ENCODE results near the gene CROCC. TPM values are rescaled to one million over a fixed set of nuclear protein-coding genes. Genes with fewer than 3 reads are reported as not detected.

The CROCC gene
- polyA plus RNA-seq, 1 of the 3 experiments (the other 2 are of a cell fraction) = 39.1 TPM

- TF ChIP-seq, protein P1, sequence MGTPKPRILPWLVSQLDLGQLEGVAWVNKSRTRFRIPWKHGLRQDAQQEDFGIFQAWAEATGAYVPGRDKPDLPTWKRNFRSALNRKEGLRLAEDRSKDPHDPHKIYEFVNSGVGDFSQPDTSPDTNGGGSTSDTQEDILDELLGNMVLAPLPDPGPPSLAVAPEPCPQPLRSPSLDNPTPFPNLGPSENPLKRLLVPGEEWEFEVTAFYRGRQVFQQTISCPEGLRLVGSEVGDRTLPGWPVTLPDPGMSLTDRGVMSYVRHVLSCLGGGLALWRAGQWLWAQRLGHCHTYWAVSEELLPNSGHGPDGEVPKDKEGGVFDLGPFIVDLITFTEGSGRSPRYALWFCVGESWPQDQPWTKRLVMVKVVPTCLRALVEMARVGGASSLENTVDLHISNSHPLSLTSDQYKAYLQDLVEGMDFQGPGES (IDR thresholded peaks at IDR 0.05; ENCODE audit: low read depth, low read length) = no peak
- TF ChIP-seq TCF12 (IDR thresholded peaks at IDR 0.05) (peak; percentile 82), FOXM1 (IDR thresholded peaks at IDR 0.05; ENCODE audit: low read depth) (no peak)
Measured at GRCh38 chr1:16903054-16903453, 18.7 kb upstream of the CROCC start (continued).

- no peaks in the 10 kb centered on the region for H3K9me3 ChIP-seq
- peak overlapping the region; percentile 94 for H3K9ac ChIP-seq
- H3K4me3 ChIP-seq (ENCODE audit: low read depth in 2 of 2, low read length in 1 of 2) = peak overlapping the region; percentile 59 to 65
- H2AFZ ChIP-seq (ENCODE audit: low read depth) = peak overlapping the region; percentile 87
- H3K9me2 ChIP-seq = no peaks in the 10 kb centered on the region
- H3F3A ChIP-seq (replicated peaks; ENCODE audit: insufficient read depth) = peaks cover 51% of the 10 kb centered on the region
- CTCF ChIA-PET = interaction anchor here (0.9 to 2.3 kb wide), 2 partner anchors 57 to 196 kb away, joined by 4 to 19 read pairs; no protein-coding TSS in a partner anchor
- peak overlapping the region; percentile 85 for H3K4me2 ChIP-seq
- no peaks in the 10 kb centered on the region for H3K27me3 ChIP-seq (ENCODE audit: insufficient read depth)
- POLR2A ChIA-PET = interaction anchor here (0.6 to 1.1 kb wide), 3 partner anchors 24 to 57 kb away, joined by 3 to 4 read pairs (median 4); no protein-coding TSS in a partner anchor
- peaks cover 14 to 19% of the 10 kb centered on the region in 2 experiments for H3K4me1 ChIP-seq (ENCODE audit: control insufficient read depth in 1 of 2, insufficient read depth in 2 of 2, low read depth in 1 of 2, low read length in 1 of 2)
- H3K79me2 ChIP-seq (ENCODE audit: insufficient read depth) = no peaks in the 10 kb centered on the region
- TF ChIP-seq USF2 (IDR thresholded peaks at IDR 0.05; ENCODE audit: borderline replicate concordance, low read depth, low read length) = no peak
- 0 out of 2 replicates have a peak, but pooled peaks have one; percentile 5 for TF ChIP-seq YY1 (IDR thresholded peaks at IDR 0.05; ENCODE audit: low read depth)
- TF ChIP-seq PBX3 (IDR thresholded peaks at IDR 0.05) = no peak
- no peaks in the 10 kb centered on the region for H3K36me3 ChIP-seq (replicated peaks in 1 of 2; ENCODE audit: control insufficient read depth in 1 of 2, insufficient read depth in 2 of 2, low read length in 1 of 2)
- no peaks in the 10 kb centered on the region; the same call in 1 of the 2 replicates for H4K20me1 ChIP-seq (ENCODE audit: insufficient read depth)
- H3K27ac ChIP-seq (ENCODE audit: low read depth in 2 of 2, low read length in 1 of 2) = peak overlapping the region; percentile 99 to 100
- no peak for DNase-seq
Measured at GRCh38 chr1:16903458-16903796, 18.3 kb upstream of the CROCC start.

DNA sequence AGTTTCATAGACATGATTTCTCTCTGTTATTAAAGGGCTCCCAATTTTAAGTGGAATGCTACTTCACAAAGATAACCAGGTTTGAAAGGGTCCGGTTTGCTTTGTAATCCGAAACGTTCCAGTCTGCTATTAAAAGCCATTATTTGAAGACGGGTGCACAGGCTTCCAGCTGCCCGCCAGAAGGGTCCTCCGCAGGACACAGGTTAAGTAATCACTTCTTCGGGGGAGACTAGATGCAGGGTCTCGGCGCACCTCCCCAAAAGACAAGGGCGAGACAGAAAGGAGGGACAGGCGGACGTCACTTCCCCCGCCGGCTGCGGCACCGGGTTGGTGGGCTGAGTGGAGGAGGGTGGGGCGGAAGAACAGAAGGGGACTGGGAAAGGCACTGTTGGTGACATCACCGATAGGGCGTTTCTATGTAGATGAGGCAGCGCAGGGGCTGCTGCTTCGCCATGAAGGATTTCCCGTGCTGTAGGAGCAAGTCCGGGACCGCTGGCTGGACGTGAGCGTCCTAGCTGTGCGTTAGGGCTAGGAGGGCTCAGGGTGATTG lies 17.1 kb upstream of the CROCC start:
- no peaks in the 10 kb centered on the region for H3K9me2 ChIP-seq
- peak overlapping the region; percentile 87 for H2AFZ ChIP-seq (ENCODE audit: low read depth)
- peak overlapping the region; percentile 99 to 100 for H3K27ac ChIP-seq (ENCODE audit: low read depth in 2 of 2, low read length in 1 of 2)
- peak overlapping the region; percentile 59 to 65 for H3K4me3 ChIP-seq (ENCODE audit: low read depth in 2 of 2, low read length in 1 of 2)
- H3K27me3 ChIP-seq (ENCODE audit: insufficient read depth) = no peaks in the 10 kb centered on the region
- DNase-seq = peak; percentile 94
- no peaks in the 10 kb centered on the region for H3K79me2 ChIP-seq (ENCODE audit: insufficient read depth)
- H3K4me2 ChIP-seq = peak overlapping the region; percentile 85
- H3K36me3 ChIP-seq (replicated peaks in 1 of 2; ENCODE audit: control insufficient read depth in 1 of 2, insufficient read depth in 2 of 2, low read length in 1 of 2) = no peaks in the 10 kb centered on the region
- ChIA-PET POLR2A (interaction anchor here (0.7 to 2.8 kb wide), 20 partner anchors 8 to 391 kb away, joined by 3 to 20 read pairs (median 6); partner anchors contain the start of genes CROCC, NBPF1 and RNU1-2), CTCF (interaction anchor here (0.6 to 2.3 kb wide), 5 partner anchors 56 to 988 kb away, joined by 3 to 19 read pairs (median 3); no protein-coding TSS in a partner anchor)
- H4K20me1 ChIP-seq (ENCODE audit: insufficient read depth) = no peaks in the 10 kb centered on the region; the same call in 1 of the 2 replicates
- H3K9me3 ChIP-seq = no peaks in the 10 kb centered on the region
- peak overlapping the region; percentile 94 for H3K9ac ChIP-seq
- peaks cover 14 to 19% of the 10 kb centered on the region in 2 experiments for H3K4me1 ChIP-seq (ENCODE audit: control insufficient read depth in 1 of 2, insufficient read depth in 2 of 2, low read depth in 1 of 2, low read length in 1 of 2)
- H3F3A ChIP-seq (replicated peaks; ENCODE audit: insufficient read depth) = peaks cover 46% of the 10 kb centered on the region
- TF ChIP-seq, protein P1 (IDR thresholded peaks at IDR 0.05; ENCODE audit: low read depth, low read length) = peak; percentile 22; the same call in 1 of the 2 replicates
- TF ChIP-seq, protein P2, sequence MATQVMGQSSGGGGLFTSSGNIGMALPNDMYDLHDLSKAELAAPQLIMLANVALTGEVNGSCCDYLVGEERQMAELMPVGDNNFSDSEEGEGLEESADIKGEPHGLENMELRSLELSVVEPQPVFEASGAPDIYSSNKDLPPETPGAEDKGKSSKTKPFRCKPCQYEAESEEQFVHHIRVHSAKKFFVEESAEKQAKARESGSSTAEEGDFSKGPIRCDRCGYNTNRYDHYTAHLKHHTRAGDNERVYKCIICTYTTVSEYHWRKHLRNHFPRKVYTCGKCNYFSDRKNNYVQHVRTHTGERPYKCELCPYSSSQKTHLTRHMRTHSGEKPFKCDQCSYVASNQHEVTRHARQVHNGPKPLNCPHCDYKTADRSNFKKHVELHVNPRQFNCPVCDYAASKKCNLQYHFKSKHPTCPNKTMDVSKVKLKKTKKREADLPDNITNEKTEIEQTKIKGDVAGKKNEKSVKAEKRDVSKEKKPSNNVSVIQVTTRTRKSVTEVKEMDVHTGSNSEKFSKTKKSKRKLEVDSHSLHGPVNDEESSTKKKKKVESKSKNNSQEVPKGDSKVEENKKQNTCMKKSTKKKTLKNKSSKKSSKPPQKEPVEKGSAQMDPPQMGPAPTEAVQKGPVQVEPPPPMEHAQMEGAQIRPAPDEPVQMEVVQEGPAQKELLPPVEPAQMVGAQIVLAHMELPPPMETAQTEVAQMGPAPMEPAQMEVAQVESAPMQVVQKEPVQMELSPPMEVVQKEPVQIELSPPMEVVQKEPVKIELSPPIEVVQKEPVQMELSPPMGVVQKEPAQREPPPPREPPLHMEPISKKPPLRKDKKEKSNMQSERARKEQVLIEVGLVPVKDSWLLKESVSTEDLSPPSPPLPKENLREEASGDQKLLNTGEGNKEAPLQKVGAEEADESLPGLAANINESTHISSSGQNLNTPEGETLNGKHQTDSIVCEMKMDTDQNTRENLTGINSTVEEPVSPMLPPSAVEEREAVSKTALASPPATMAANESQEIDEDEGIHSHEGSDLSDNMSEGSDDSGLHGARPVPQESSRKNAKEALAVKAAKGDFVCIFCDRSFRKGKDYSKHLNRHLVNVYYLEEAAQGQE (IDR thresholded peaks at IDR 0.05; ENCODE audit: low read depth, low read length) = no peak
- TF ChIP-seq GABPA (IDR thresholded peaks at IDR 0.05; ENCODE audit: low read depth) = peak; percentile 85
- peak; percentile 69; the same call in 1 of the 2 replicates for TF ChIP-seq FOXJ3 (CRISPR knock-in tag; IDR thresholded peaks at IDR 0.05)
- no peak for TF ChIP-seq JUND (IDR thresholded peaks at IDR 0.05)
- peak; percentile 27; the same call in 1 of the 2 replicates for TF ChIP-seq POLR2AphosphoS5 (IDR thresholded peaks at IDR 0.05; ENCODE audit: low read depth, low read length)
- TF ChIP-seq RFX5 (IDR thresholded peaks at IDR 0.05; ENCODE audit: low read length) = peak; percentile 65; the same call in 1 of the 2 replicates
- TF ChIP-seq FOSL2 (IDR thresholded peaks at IDR 0.05; ENCODE audit: borderline replicate concordance, low read depth) = 0 out of 2 replicates have a peak, but pooled peaks have one; percentile 12
- TF ChIP-seq RCOR1 (IDR thresholded peaks at IDR 0.05; ENCODE audit: low read length) = peak; percentile 48
- peak; percentile 6; the same call in 1 of the 2 replicates for TF ChIP-seq MXI1 (IDR thresholded peaks at IDR 0.05; ENCODE audit: low read depth, low read length)
- TF ChIP-seq CHD2 (IDR thresholded peaks at IDR 0.05; ENCODE audit: low read length, partially characterized antibody) = no peak
- TF ChIP-seq TAF1 (IDR thresholded peaks at IDR 0.05; ENCODE audit: borderline replicate concordance, low read depth, low read length) = peak; percentile 88
- WGBS (ENCODE audit: low lambda C conversion rate) = under 1% methylated on average over 27 of the region's 27 CpGs
